ENCODE measurements around the gene TLCD2.
"Not testable (repeated sequence)": the region's sequence is repeated elsewhere in the genome, so short reads cannot be mapped to it uniquely, and the experiment has no call there.

TLCD2 gene

GRCh38 chr17:1715803-1716075 lies 5.6 kb upstream of the TLCD2 start:
- no peak for DNase-seq

- no peak for DNase-seq
Observed at GRCh38 chr17:1714980-1715802, 5.0 kb upstream of the TLCD2 start.

GRCh38 chr17:1714427-1714979 lies 4.3 kb upstream of the TLCD2 start:
- DNase-seq = peak; percentile 13

GRCh38 chr17:1713878-1714426 lies 3.8 kb upstream of the TLCD2 start:
- DNase-seq = peak; percentile 64

GRCh38 chr17:1713160-1713877 lies 3.1 kb upstream of the TLCD2 start:
- no peak for DNase-seq

GRCh38 chr17:1712271-1712670 lies 2.1 kb upstream of the TLCD2 start:
- DNase-seq = no peak

- DNase-seq = no peak
Observed at GRCh38 chr17:1711804-1712203, 1.6 kb upstream of the TLCD2 start.

- no peak for DNase-seq
Observed at GRCh38 chr17:1710807-1711553, 803 bp upstream of the TLCD2 start.

GRCh38 chr17:1709403-1709951 lies 700 bp downstream of the TLCD2 start:
- no peak for DNase-seq

GRCh38 chr17:1708791-1709346 lies 1.3 kb downstream of the TLCD2 start:
- DNase-seq = not testable (repeated sequence)

GRCh38 chr17:1707107-1707506 lies 3.1 kb downstream of the TLCD2 start:
- no peak for DNase-seq

- DNase-seq = no peak
Observed at GRCh38 chr17:1705004-1705403, 5.2 kb downstream of the TLCD2 start.

GRCh38 chr17:1703063-1703462 lies 7.1 kb downstream of the TLCD2 start:
- no peak for DNase-seq

GRCh38 chr17:1699891-1700290 lies 10.3 kb downstream of the TLCD2 start:
- DNase-seq = not testable (repeated sequence)

- DNase-seq = no peak
Observed at GRCh38 chr17:1697681-1698080, 12.5 kb downstream of the TLCD2 start.

- DNase-seq = no peak
Observed at GRCh38 chr17:1695365-1695764, 14.8 kb downstream of the TLCD2 start.

GRCh38 chr17:1693339-1693738 lies 16.8 kb downstream of the TLCD2 start:
- DNase-seq = no peak

- no peak for DNase-seq
Observed at GRCh38 chr17:1690544-1691221, 19.5 kb downstream of the TLCD2 start.

GRCh38 chr17:1688405-1688804 lies 21.8 kb downstream of the TLCD2 start:
- not testable (repeated sequence) for DNase-seq

- no peak for DNase-seq
Observed at GRCh38 chr17:1686086-1686485, 24.1 kb downstream of the TLCD2 start.

GRCh38 chr17:1684378-1685189 lies 25.6 kb downstream of the TLCD2 start, which contains the start of gene PRPF8:
TSS of gene PRPF8 (minus strand) at chr17:1684867. CDS start at chr17:1684571, 296 bp downstream.
- DNase-seq = peak; percentile 97

All from NCI-H1694 treated with DMSO at 0.1 percent for 48 hours (cell line).